K562 (cell line): ENCODE data around the gene PSMG3. TPM values are rescaled to one million over a fixed set of nuclear protein-coding genes. Genes with fewer than 3 reads are reported as not detected.

Experiments used
- AFF4 ChIP-seq: sonication (generic); formaldehyde crosslinking; IDR thresholded peaks from 2 replicates; pipeline ENCODE4 v1.8.0; 2023; ENCODE audit warnings: mild to moderate bottlenecking, missing genetic modification reagents
- CBFB ChIP-seq: sonication (generic); formaldehyde crosslinking; IDR thresholded peaks from 2 replicates; pipeline ENCODE4 v1.4.0; 2020; ENCODE audit warnings: mild to moderate bottlenecking, missing genetic modification reagents
- CEBPB ChIP-seq: fragments of 450-650 bp; IDR thresholded peaks from 2 replicates; pipeline ENCODE4 v1.6.1; 2016; ENCODE audit warnings: missing genetic modification characterization, missing compliant biosample characterization
- CSDE1 ChIP-seq, 2 experiments: fragments of 450-650 bp; IDR thresholded peaks; 2 replicates each; pipeline ENCODE4 v1.6.1; 2016; ENCODE audit warnings: mild to moderate bottlenecking in 1 of 2
- DACH1 ChIP-seq: fragments of 450-650 bp; IDR thresholded peaks from 2 replicates; pipeline ENCODE4 v1.6.1; 2018; ENCODE audit not compliant: partially characterized antibody
- DPF2 ChIP-seq: fragments of 450-650 bp; IDR thresholded peaks from 2 replicates; pipeline ENCODE4 v1.6.1; 2016
- EGR1 ChIP-seq: fragments of 450-650 bp; conservative IDR thresholded peaks from 2 replicates; pipeline ENCODE4 v1.6.1; 2017; ENCODE audit warnings: mild to moderate bottlenecking
- ELK1 ChIP-seq: sonication (generic); formaldehyde crosslinking; IDR thresholded peaks from 2 replicates; pipeline ENCODE4 v1.8.1; 2022; ENCODE audit warnings: missing genetic modification reagents
- FOXK1 ChIP-seq: sonication (generic); formaldehyde crosslinking; IDR thresholded peaks from 2 replicates; pipeline ENCODE4 v1.8.0; 2022; ENCODE audit warnings: missing genetic modification reagents, mild to moderate bottlenecking, borderline replicate concordance
- HDAC2 ChIP-seq: fragments of 450-650 bp; IDR thresholded peaks from 2 replicates; pipeline ENCODE4 v1.6.1; 2016; ENCODE audit warnings: mild to moderate bottlenecking
- L3MBTL2 ChIP-seq: fragments of 450-650 bp; IDR thresholded peaks from 2 replicates; pipeline ENCODE4 v1.6.1; 2016; ENCODE audit warnings: mild to moderate bottlenecking, moderate library complexity
- PCBP1 ChIP-seq: fragments of 200-400 bp; formaldehyde crosslinking; IDR thresholded peaks from 2 replicates; pipeline ENCODE4 v1.6.1; 2018; ENCODE audit warnings: mild to moderate bottlenecking, low read depth, low read length; ENCODE audit not compliant: poor library complexity, severe bottlenecking
- PML ChIP-seq: IDR thresholded peaks from 2 replicates; pipeline ENCODE4 v1.6.1; 2012; ENCODE audit warnings: low read length, inconsistent platforms
- SMAD3 ChIP-seq: fragments of 450-650 bp; formaldehyde crosslinking; conservative IDR thresholded peaks from 2 replicates; pipeline ENCODE4 v1.4.0; 2020; ENCODE audit warnings: mild to moderate bottlenecking
- THRB ChIP-seq: fragments of 450-650 bp; formaldehyde crosslinking; conservative IDR thresholded peaks from 2 replicates; pipeline ENCODE4 v1.4.0; 2022; ENCODE audit warnings: mild to moderate bottlenecking, missing genetic modification characterization
- TRIM24 ChIP-seq, 2 experiments: fragments of 450-650 bp; IDR thresholded peaks; 2 replicates each; pipeline ENCODE4 v1.6.1; 2016
- U2AF1 ChIP-seq: fragments of 200-400 bp; formaldehyde crosslinking; optimal IDR thresholded peaks from 2 replicates; pipeline ENCODE3; 2017; ENCODE audit warnings: mild to moderate bottlenecking, low read depth, low read length, moderate library complexity
- ZNF165 ChIP-seq: fragments of 250-450 bp; sonication (Bioruptor Pico); IDR thresholded peaks from 2 replicates; pipeline ENCODE4 v1.4.0; 2020; ENCODE audit warnings: borderline replicate concordance
- ZNF263 ChIP-seq: sonication (generic); formaldehyde crosslinking; IDR thresholded peaks from 2 replicates; pipeline ENCODE4 v1.8.0; 2022; ENCODE audit warnings: mild to moderate bottlenecking, missing genetic modification reagents, borderline replicate concordance
- ZNF3 ChIP-seq: fragments of 250-450 bp; sonication (Bioruptor Pico); IDR thresholded peaks from 2 replicates; pipeline ENCODE4 v1.5.0; 2021; ENCODE audit warnings: mild to moderate bottlenecking, moderate library complexity
- ZNF639 ChIP-seq, 2 experiments: fragments of 200-800 bp in 1 of 2; sonication (Bioruptor generic) in 1 of 2; sonication (generic) in 1 of 2; formaldehyde crosslinking in 1 of 2; IDR thresholded peaks in 1 of 2; conservative IDR thresholded peaks in 1 of 2; 2 replicates each; pipeline versions ENCODE4 v1.5.0 to v1.6.1; 2016 to 2020; ENCODE audit warnings: missing compliant biosample characterization in 1 of 2, missing genetic modification characterization in 1 of 2, missing genetic modification reagents in 1 of 2
- polyA plus RNA-seq, 8 experiments: library from polyadenylated mRNA; depleted of rRNA in 4 of 8; stranded (reverse) in 5 of 8; unstranded in 3 of 8; fragments of >200 nt; fragmentation: Nextera tagmentation in 2 of 8; fragmentation: Illumina TruSeq in 1 of 8; extraction: Ambion mirVana in 2 of 8; extraction: Trizol in 1 of 8; gene quantifications; 2 replicates each; pipeline versions ENCODE4 v1.2.1 to v1.2.3, GENCODE V29; 2011 to 2014; ENCODE audit warnings: inconsistent platforms in 1 of 8, missing spikeins in 1 of 8
- total RNA-seq, 7 experiments: library from RNA; depleted of rRNA in 6 of 7; stranded (reverse); fragments of >200 nt in 6 of 7; fragmentation: Illumina TruSeq in 2 of 7; extraction: Trizol in 2 of 7; gene quantifications; 2 replicates each; pipeline versions ENCODE4 v1.2.1 to v1.2.3, GENCODE V29; 2011 to 2021; ENCODE audit warnings: low replicate concordance in 1 of 7

The PSMG3 gene
- total and polyA plus RNA-seq, 9 of the 15 experiments (the other 6 are each of a cell fraction or from before 2014, with no cell fraction given): 34.8 to 122 (median 80.1) TPM

GRCh38 chr7:1537535-1538412 lies 32.1 kb downstream of the PSMG3 start (continued):
- TF ChIP-seq DACH1 (peak; percentile 49), THRB (CRISPR knock-in tag) (no peak), EGR1 (peak; percentile 98), CBFB (no peak), ZNF639 (CRISPR knock-in tag; conservative IDR thresholded peaks at IDR 0.05 in 1 of 2, IDR thresholded peaks at IDR 0.05 in 1 of 2) (no peak), ELK1 (CRISPR knock-in tag) (no peak), CSDE1 (IDR thresholded peaks at IDR 0.05) (peak in 1 of 2 experiments; percentile 100; a peak in 2 of 4 replicates), CEBPB (tag) (peak; percentile 59; the same call in 1 of the 2 replicates), PML (no peak), ZNF165 (CRISPR knock-in tag) (no peak), AFF4 (CRISPR knock-in tag) (peak; percentile 53; the same call in 1 of the 2 replicates), L3MBTL2 (peak; percentile 15; the same call in 1 of the 2 replicates), ZNF263 (CRISPR knock-in tag) (peak; percentile 32), PCBP1 (peak; percentile 39), U2AF1 (no peak), FOXK1 (no peak), TRIM24 (IDR thresholded peaks at IDR 0.05) (peak in 1 of 2 experiments; percentile 37; a peak in 1 of 4 replicates), ZNF3 (CRISPR knock-in tag) (peak; percentile 68; the same call in 1 of the 2 replicates), DPF2 (peak; percentile 67; the same call in 1 of the 2 replicates), HDAC2 (peak; percentile 92), SMAD3 (no peak)
